ENCODE data around the gene PDE4D.

- TF ChIP-seq CTCF (IDR thresholded peaks at IDR 0.05) (no peak), POLR2A (IDR thresholded peaks at IDR 0.05) (no peak)
Observed at GRCh38 chr5:59864718-59865117, 28.8 kb downstream of the PDE4D start.

Data from esophagus squamous epithelium (tissue), 4 donors.